CD8-positive, alpha-beta memory T cell (primary cell): ENCODE results near the gene ERO1B. TPM values are rescaled to one million over a fixed set of nuclear protein-coding genes. Genes with fewer than 3 reads are reported as not detected.
A peak's percentile ranks its signal among the peaks of the same experiment; 100 is the strongest.

Source experiments
- CTCF ChIA-PET: fragments of 350-600 bp; sonication (Branson Sonifier 250); formaldehyde crosslinking; loops from one replicate; lab custom pipeline; 2021; ENCODE audit warnings: antibody characterized with exemption; lab: Charles Lee
- POLR2A ChIA-PET: fragments of 350-600 bp; sonication (Branson Sonifier 250); formaldehyde crosslinking; loops from one replicate; lab custom pipeline; 2021; ENCODE audit warnings: antibody characterized with exemption; lab: Charles Lee
- DNase-seq, 5 donors: peaks; one replicate each; pipeline versions ENCODE4 v3.0.0 to v3.0.0-alpha.2; 2020 to 2022; ENCODE audit warnings: mixed read lengths in 1 of 5
- H3K27ac ChIP-seq: one replicate; pipeline ENCODE4 v1.7.0; 2013; ENCODE audit warnings: low read depth, mild to moderate bottlenecking, low read length, moderate library complexity
- H3K27me3 ChIP-seq: 2 replicates; pipeline ENCODE4 v1.7.0; 2013; ENCODE audit warnings: low read length, mild to moderate bottlenecking; ENCODE audit not compliant: insufficient read depth, poor library complexity, severe bottlenecking
- H3K36me3 ChIP-seq: 2 replicates; pipeline ENCODE4 v1.7.0; 2013; ENCODE audit warnings: mild to moderate bottlenecking, low read length, moderate library complexity; ENCODE audit not compliant: insufficient read depth
- H3K4me1 ChIP-seq: 2 replicates; pipeline ENCODE4 v1.7.0; 2013; ENCODE audit warnings: mild to moderate bottlenecking, low read length, moderate library complexity; ENCODE audit not compliant: insufficient read depth
- H3K4me3 ChIP-seq: 2 replicates; pipeline ENCODE4 v1.7.0; 2013; ENCODE audit warnings: mild to moderate bottlenecking, low read length
- H3K9me3 ChIP-seq: 2 replicates; pipeline ENCODE4 v1.7.0; 2013; ENCODE audit warnings: mild to moderate bottlenecking, low read length
- H3K27ac Mint-ChIP-seq, 8 donors: one replicate each; pipeline ENCODE4 v1.8.0; 2020 to 2021; ENCODE audit warnings: mixed read lengths in 8 of 8, mild to moderate bottlenecking in 6 of 8, inconsistent platforms in 3 of 8, moderate library complexity in 3 of 8
- H3K27me3 Mint-ChIP-seq, 2 donors: one replicate each; pipeline ENCODE4 v1.8.0; 2020 to 2021; ENCODE audit warnings: mixed read lengths in 2 of 2, mild to moderate bottlenecking in 1 of 2, moderate library complexity in 1 of 2
- H3K36me3 Mint-ChIP-seq, 3 donors: one replicate each; pipeline ENCODE4 v1.8.0; 2020 to 2021; ENCODE audit warnings: mixed read lengths in 3 of 3, inconsistent platforms in 1 of 3, mild to moderate bottlenecking in 1 of 3
- H3K4me1 Mint-ChIP-seq, 3 donors: one replicate each; pipeline ENCODE4 v1.8.0; 2020 to 2021; ENCODE audit warnings: mixed read lengths in 3 of 3, inconsistent platforms in 1 of 3, mild to moderate bottlenecking in 1 of 3
- H3K4me3 Mint-ChIP-seq, 7 donors: one replicate each; pipeline ENCODE4 v1.8.0; 2020 to 2021; ENCODE audit warnings: mixed read lengths in 7 of 7, mild to moderate bottlenecking in 6 of 7, moderate library complexity in 4 of 7, inconsistent platforms in 2 of 7
- H3K9me3 Mint-ChIP-seq, 5 donors: one replicate each; pipeline ENCODE4 v1.8.0; 2020 to 2022; ENCODE audit warnings: mixed read lengths in 5 of 5, mild to moderate bottlenecking in 3 of 5, moderate library complexity in 2 of 5, inconsistent platforms in 1 of 5
- polyA plus RNA-seq: library from polyadenylated mRNA; unstranded; fragments of 300-500 nt; fragmentation: Illumina TruSeq; gene quantifications from one replicate; pipeline ENCODE4 v1.2.3, GENCODE V29; 2021
- total RNA-seq, 2 experiments: library from RNA; stranded (reverse); gene quantifications; one replicate each; pipeline ENCODE4 v1.2.3, GENCODE V29; 2021

The ERO1B gene
- total and polyA plus RNA-seq, 3 experiments from 2014 or later: 2.9 to 4.8 (median 3.6) TPM

DNA sequence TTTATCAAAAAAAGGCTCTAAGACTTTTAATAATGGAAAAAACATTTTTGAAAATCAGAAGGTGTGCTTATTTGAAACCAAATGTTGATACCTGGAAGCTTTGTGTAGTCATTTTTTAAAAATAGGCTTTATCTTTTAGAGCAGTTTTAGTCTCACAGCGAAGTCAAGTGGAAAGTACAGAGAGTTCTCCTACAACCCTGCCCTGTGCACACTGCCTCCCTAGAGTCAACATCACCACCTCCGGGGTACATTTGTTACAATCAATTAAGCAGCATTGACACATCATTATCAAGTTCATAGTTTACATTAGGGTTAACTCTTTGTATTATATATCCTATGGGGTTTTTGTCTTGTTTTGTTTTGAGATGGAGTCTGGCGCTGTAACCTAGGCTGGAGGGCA lies 10.7 kb upstream of the ERO1B start:
- Histone ChIP-seq H3K36me3 (no peaks in the 10 kb centered on the region), H3K9me3 (no peaks in the 10 kb centered on the region), H3K27ac (no peak overlapping the region), H3K4me3 (no peak overlapping the region), H3K4me1 (no peaks in the 10 kb centered on the region), H3K27me3 (no peaks in the 10 kb centered on the region)
- Mint-ChIP-seq H3K4me3 (no peak overlapping the region), H3K9me3 (no peaks in the 10 kb centered on the region), H3K27me3 (peaks cover 0 to 6% of the 10 kb centered on the region in 2 donors), H3K27ac (no peak overlapping the region), H3K36me3 (no peaks in the 10 kb centered on the region), H3K4me1 (no peaks in the 10 kb centered on the region)
- no peak for DNase-seq
- ChIA-PET CTCF (no interaction called here), POLR2A (no interaction called here)

DNA sequence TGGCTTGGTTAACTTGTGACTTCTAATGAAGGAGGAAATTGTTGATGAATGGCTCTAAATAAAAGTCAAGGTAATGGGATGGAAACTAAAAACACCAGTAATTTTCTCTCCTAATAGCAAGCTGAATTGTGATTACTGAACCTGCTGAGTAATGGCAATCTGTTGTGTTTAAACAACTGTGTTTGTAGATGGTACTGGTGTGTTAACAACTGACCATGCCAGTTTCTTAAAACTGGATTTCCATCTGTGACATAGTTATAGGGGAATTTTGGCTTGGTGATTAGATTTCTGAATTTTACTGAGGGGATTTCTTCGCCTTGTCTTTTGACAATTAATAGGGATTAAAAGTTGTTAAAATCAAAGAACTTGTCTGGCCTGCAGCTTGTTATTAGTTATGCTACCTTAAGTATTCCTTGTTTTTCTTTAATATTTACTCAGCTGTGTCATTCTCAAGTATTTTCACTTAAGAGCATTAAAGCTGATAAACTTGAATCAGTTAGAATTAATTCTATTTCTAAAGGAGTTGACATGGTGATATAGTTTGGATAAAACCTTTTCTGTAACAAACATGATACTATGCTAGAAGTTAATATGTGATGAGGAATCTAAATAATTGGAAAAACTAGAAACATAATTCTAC lies 7.9 kb upstream of the ERO1B start:
- Mint-ChIP-seq H3K36me3 (no peaks in the 10 kb centered on the region), H3K27me3 (peaks cover 2 to 7% of the 10 kb centered on the region in 2 donors), H3K4me3 (no peak overlapping the region), H3K9me3 (no peaks in the 10 kb centered on the region), H3K4me1 (peaks cover 4 to 8% (median 7%) of the 10 kb centered on the region in 3 donors), H3K27ac (no peak overlapping the region)
- no peaks in the 10 kb centered on the region for H3K27me3 ChIP-seq
- ChIA-PET CTCF (no interaction called here), POLR2A (no interaction called here)
- H3K27ac ChIP-seq: no peak overlapping the region
- peaks cover 6% of the 10 kb centered on the region for H3K4me1 ChIP-seq
- H3K36me3 ChIP-seq: no peaks in the 10 kb centered on the region
- no peak for DNase-seq
- H3K4me3 ChIP-seq: no peak overlapping the region
- H3K9me3 ChIP-seq: no peaks in the 10 kb centered on the region

DNA sequence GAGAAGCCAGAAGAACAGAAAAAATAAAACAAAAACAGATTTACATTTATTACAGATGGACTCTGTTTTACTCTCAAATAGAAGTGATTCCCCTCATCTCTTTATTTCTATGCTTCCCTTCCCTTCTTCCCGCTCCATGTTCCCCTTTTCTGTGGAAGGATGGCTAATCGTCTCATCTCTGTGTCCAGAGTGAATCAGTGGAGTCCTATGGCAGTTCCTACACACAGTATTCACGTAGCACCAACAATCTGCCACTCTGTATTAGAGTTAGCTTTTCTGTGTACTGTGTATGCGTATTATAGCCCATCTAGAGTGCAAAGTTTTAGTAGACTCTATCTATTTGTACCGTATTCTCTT lies 6.8 kb upstream of the ERO1B start:
- Mint-ChIP-seq H3K27me3 (peaks cover 2 to 10% of the 10 kb centered on the region in 2 donors), H3K4me3 (no peak overlapping the region), H3K9me3 (no peaks in the 10 kb centered on the region), H3K4me1 (peaks cover 14 to 18% (median 18%) of the 10 kb centered on the region in 3 donors), H3K36me3 (no peaks in the 10 kb centered on the region), H3K27ac (no peak overlapping the region)
- Histone ChIP-seq H3K27ac (no peak overlapping the region), H3K36me3 (no peaks in the 10 kb centered on the region), H3K4me1 (peaks cover 16% of the 10 kb centered on the region), H3K9me3 (no peaks in the 10 kb centered on the region), H3K27me3 (no peaks in the 10 kb centered on the region), H3K4me3 (no peak overlapping the region)
- ChIA-PET CTCF (no interaction called here), POLR2A (no interaction called here)
- no peak for DNase-seq

DNA sequence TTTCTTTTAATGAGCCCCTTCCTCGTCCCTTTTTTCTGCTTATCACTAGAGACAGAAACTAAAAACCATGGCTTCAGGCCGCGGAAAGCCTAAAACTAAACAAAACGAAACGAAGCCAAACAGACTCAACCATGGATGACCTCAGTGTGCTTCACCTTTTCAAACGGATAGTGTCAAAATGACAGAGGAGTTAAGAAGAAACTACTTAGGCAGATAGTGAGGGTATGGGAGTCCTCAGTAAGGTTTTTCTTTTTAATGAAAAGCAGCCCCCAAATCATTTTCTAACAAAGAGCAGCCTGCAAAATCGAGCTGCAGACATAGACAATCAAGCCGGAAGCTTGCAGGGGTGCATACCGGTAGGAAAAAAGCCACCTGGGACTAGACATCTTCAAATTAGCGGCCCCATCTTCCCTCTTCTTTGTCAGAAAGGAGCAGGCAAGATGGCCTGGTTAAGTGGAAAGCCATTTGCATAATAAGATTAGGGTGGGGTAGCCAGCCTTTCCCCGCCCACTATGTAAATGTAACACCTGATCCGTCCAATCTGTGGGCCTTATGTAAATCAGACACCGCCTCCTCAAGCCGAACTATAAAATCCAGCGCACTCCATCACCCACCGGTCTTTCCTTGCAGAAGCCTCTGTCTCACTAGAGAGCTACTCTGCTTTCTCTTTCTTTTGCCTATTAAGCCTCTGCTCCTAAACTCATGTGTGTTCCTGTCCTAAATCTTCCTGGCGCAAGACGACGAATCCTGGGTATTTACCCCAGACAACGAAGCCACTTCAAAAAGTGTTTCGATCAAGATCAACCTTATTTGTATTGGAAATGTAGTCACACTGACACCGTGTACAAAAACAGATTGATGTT lies 6.2 kb upstream of the ERO1B start:
- no peak for DNase-seq
- no peak overlapping the region for H3K4me3 ChIP-seq
- no peak overlapping the region for H3K27ac Mint-ChIP-seq
- no peaks in the 10 kb centered on the region for H3K9me3 ChIP-seq
- no peak overlapping the region for H3K4me3 Mint-ChIP-seq
- no peaks in the 10 kb centered on the region for H3K36me3 ChIP-seq
- peaks cover 14 to 24% (median 22%) of the 10 kb centered on the region in 3 donors for H3K4me1 Mint-ChIP-seq
- peaks cover 2 to 11% of the 10 kb centered on the region in 2 donors for H3K27me3 Mint-ChIP-seq
- H3K36me3 Mint-ChIP-seq: no peaks in the 10 kb centered on the region
- H3K4me1 ChIP-seq: peaks cover 16% of the 10 kb centered on the region
- H3K27me3 ChIP-seq: no peaks in the 10 kb centered on the region
- ChIA-PET POLR2A (no interaction called here), CTCF (no interaction called here)
- H3K27ac ChIP-seq: no peak overlapping the region
- no peaks in the 10 kb centered on the region for H3K9me3 Mint-ChIP-seq

DNA sequence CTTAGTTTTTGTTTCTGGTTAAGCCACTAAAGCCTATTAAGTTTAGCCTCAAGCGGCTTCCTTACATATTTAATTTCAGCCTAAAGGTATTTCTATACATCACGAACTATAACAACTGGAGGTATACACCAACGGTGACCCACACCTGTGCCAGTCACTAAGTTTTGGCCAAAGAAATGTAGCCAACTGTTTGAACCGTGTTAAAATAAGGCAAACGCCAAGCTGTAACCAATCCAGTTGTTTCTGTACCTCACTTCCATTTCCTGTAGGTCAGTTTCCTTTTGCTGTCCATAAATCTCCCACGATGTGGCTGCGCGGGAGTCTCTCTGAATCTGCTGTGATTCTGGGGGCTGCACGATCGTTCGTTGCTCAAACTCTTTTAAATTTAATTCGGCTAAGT lies 5.6 kb upstream of the ERO1B start:
- no peak for DNase-seq
- no peaks in the 10 kb centered on the region for H3K27me3 ChIP-seq
- H3K4me3 Mint-ChIP-seq: no peak overlapping the region
- H3K9me3 ChIP-seq: no peaks in the 10 kb centered on the region
- CTCF ChIA-PET: no interaction called here
- no peaks in the 10 kb centered on the region for H3K36me3 ChIP-seq
- H3K4me1 Mint-ChIP-seq: peaks cover 20 to 31% (median 29%) of the 10 kb centered on the region in 3 donors
- POLR2A ChIA-PET: no interaction called here
- H3K9me3 Mint-ChIP-seq: no peaks in the 10 kb centered on the region
- H3K27ac ChIP-seq: no peak overlapping the region
- peaks cover 2 to 11% of the 10 kb centered on the region in 2 donors for H3K27me3 Mint-ChIP-seq
- H3K27ac Mint-ChIP-seq: no peak overlapping the region
- H3K4me3 ChIP-seq: no peak overlapping the region
- H3K4me1 ChIP-seq: peaks cover 22% of the 10 kb centered on the region
- no peaks in the 10 kb centered on the region for H3K36me3 Mint-ChIP-seq

DNA sequence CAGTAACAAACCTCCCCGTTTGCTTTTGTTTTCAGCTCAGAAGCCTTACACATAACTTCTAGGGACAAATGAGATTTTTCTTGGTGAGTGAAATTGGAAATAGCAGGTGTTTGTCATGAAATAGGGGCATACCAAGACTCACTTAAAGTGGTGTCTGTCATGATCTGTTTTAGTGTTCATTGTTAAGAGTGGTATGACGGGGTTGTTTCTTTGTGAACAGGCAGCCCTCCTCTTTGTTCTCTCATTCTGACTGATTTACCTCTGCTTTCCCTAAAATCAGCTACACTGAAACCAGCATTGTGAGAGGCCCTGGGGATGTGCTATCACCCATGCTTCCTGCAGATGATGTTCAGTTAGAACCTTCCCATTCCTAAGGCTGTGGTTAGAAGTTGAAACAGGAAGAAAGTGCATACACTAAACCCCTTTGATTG lies 2.5 kb upstream of the ERO1B start:
- POLR2A ChIA-PET: no interaction called here
- Mint-ChIP-seq H3K9me3 (no peaks in the 10 kb centered on the region), H3K27me3 (peaks cover 2 to 7% of the 10 kb centered on the region in 2 donors), H3K4me1 (peaks cover 32 to 48% (median 45%) of the 10 kb centered on the region in 3 donors), H3K36me3 (peaks cover 0 to 4% (median 0%) of the 10 kb centered on the region in 3 donors), H3K27ac (peak overlapping the region in 6 of 8 donors; percentile 6 to 75 (median 51)), H3K4me3 (peak overlapping the region in 2 of 7 donors; percentile 32 to 80)
- Histone ChIP-seq H3K9me3 (no peaks in the 10 kb centered on the region), H3K36me3 (no peaks in the 10 kb centered on the region), H3K4me3 (no peak overlapping the region), H3K4me1 (peaks cover 35% of the 10 kb centered on the region), H3K27ac (no peak overlapping the region), H3K27me3 (no peaks in the 10 kb centered on the region)
- peak in 1 of 5 donors; percentile 21 for DNase-seq
- CTCF ChIA-PET: interaction anchor here (0.7 to 1.6 kb wide), 3 partner anchors 9 to 179 kb away, joined by 3 to 6 read pairs (median 4); no protein-coding TSS in a partner anchor

DNA sequence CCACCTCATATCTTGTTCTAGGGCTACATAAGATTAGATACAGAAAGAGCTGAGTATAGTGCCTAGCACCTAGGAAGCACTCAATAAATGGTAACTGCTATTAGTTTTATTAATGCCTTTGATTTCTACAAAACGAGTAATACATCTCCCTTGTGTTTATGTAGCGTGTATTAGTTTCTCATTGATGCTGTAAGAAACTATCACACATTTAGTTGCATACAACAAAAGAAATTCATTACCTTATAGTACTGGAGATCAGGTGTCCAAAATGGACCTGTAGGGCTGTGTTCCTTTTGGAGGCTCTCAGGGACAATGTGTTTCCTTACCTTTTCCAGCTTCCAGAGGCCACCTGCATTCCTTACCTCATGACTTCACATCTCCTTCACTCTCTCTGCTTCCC lies 961 bp upstream of the ERO1B start:
- no peak overlapping the region for H3K27ac ChIP-seq
- Mint-ChIP-seq H3K27me3 (peaks cover 2 to 7% of the 10 kb centered on the region in 2 donors), H3K4me3 (peak overlapping the region; percentile 90 to 98 (median 97)), H3K4me1 (peaks cover 37 to 60% (median 55%) of the 10 kb centered on the region in 3 donors), H3K36me3 (peaks cover 0 to 4% (median 0%) of the 10 kb centered on the region in 3 donors), H3K27ac (peak overlapping the region; percentile 65 to 98 (median 92)), H3K9me3 (no peaks in the 10 kb centered on the region)
- CTCF ChIA-PET: no interaction called here
- no peaks in the 10 kb centered on the region for H3K27me3 ChIP-seq
- no peaks in the 10 kb centered on the region for H3K9me3 ChIP-seq
- DNase-seq: no peak
- no peaks in the 10 kb centered on the region for H3K36me3 ChIP-seq
- peak overlapping the region; percentile 85 for H3K4me3 ChIP-seq
- POLR2A ChIA-PET: no interaction called here
- H3K4me1 ChIP-seq: peaks cover 35% of the 10 kb centered on the region

DNA sequence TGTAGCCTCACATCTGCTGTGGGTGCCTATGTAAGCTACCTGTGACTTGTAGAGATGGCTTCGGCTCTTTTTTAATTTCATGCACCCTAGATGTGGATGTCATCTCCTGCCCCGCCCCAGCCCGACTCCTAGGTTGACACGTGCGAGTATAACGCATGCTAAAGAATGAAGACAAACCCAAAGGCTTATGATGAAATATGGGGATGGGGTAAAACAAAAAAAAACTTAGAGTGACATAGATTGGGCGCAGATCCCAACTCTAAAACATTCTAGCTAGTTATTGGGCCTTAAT lies 613 bp upstream of the ERO1B start:
- Histone ChIP-seq H3K4me1 (peaks cover 35% of the 10 kb centered on the region), H3K36me3 (no peaks in the 10 kb centered on the region), H3K27ac (peak overlapping the region; percentile 75), H3K4me3 (peak overlapping the region; percentile 85), H3K9me3 (no peaks in the 10 kb centered on the region), H3K27me3 (no peaks in the 10 kb centered on the region)
- peak in 1 of 5 donors; percentile 16 for DNase-seq
- Mint-ChIP-seq H3K27ac (peak overlapping the region; percentile 65 to 98 (median 92)), H3K36me3 (peaks cover 0 to 4% (median 0%) of the 10 kb centered on the region in 3 donors), H3K27me3 (peaks cover 2 to 7% of the 10 kb centered on the region in 2 donors), H3K4me3 (peak overlapping the region; percentile 90 to 98 (median 97)), H3K9me3 (no peaks in the 10 kb centered on the region), H3K4me1 (peaks cover 37 to 64% (median 58%) of the 10 kb centered on the region in 3 donors)
- ChIA-PET POLR2A (interaction anchor here (1.5 kb wide), 1 partner anchor 139 kb away, joined by 4 read pairs; the partner anchor contains the start of gene GPR137B), CTCF (no interaction called here)
